Hematopoietic multipotent progenitor cell (in vitro differentiated cells): ENCODE measurements around the gene UGT2B28. TPM values are rescaled to one million over a fixed set of nuclear protein-coding genes. Genes with fewer than 3 reads are reported as not detected.
"Not testable (repeated sequence)": the region's sequence is repeated elsewhere in the genome, so short reads cannot be mapped to it uniquely, and the experiment has no call there.

Experiments
- DNase-seq, 3 donors: peaks; one replicate each; pipeline ENCODE4 v3.0.0-alpha.2; 2011 to 2015; ENCODE audit warnings: low read depth in 2 of 3, low spot score in 2 of 3
- total RNA-seq: library from RNA; depleted of rRNA; stranded (reverse); fragments of >200 nt; gene quantifications from one replicate; pipeline ENCODE4 v1.2.3, GENCODE V29; 2012

Gene UGT2B28
- total RNA-seq, 1 donor, result not detected

DNA sequence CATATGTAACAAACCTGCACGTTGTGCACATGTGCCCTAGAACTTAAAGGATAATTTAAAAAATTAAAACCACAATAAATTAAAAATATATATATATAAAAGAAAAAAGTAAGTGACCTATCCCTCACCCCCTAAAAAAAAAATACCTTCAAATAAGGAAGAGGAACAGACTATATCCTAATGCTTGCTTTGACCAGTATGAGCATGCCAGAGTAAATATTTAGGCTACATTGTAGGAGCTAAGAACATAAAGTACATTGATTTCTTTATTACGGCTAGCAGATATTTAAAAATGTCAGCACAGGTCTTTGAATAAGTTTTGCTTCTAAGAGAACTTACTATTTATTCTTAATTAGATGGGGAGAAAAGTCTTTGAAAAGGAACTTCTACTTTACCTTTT is 62.8 kb downstream of the UGT2B28 start:
- not testable (repeated sequence) for DNase-seq

DNA sequence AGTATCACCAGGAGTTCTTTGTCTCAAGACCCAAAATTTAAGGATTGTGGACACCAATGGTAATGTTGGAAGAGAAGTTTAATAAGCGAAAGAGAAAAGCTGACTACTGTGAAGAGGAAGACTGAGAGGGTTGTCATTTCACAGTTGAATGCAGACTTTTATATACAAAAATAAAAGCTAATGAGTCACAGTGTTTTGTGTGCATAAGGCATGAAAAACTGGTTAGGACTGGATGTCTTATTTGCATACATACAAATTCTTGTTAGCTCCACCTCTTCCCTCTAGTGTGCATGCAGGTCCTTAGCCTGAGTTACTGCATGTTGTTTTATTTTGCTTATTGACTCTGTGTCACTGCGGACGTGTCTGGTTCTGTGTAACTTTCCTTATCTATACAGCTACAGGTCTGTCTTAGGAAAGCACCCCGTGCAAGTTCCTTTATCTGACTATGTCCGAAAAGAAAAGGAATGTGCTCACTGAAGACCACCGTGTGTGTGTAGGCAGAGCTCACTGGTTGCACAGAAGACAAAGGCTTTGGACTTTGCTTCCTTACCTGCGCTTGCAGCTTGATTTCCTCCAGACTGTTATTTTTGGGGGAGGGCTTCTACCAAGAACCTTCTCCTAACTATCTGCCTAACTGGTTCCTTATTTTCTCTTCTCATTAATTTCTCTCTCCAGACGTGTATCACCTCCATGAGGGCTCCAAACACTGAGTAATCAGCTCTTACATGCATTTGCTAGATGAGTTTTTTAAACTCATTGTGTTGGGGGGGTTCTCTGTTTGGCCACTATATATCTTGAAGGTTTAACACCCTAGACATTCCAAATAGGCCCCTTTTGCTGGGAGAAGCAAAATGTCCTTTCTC is 63.5 kb downstream of the UGT2B28 start:
- peak in 1 of 3 donors; percentile 16 for DNase-seq

Other genes with a start within 250 kb of the UGT2B28 start
- not detected for gene UGT2B7, start 184.0 kb upstream of the UGT2B28 start, total RNA-seq
- gene UGT2B11, start 65.7 kb upstream of the UGT2B28 start, total RNA-seq, result not detected
- gene UGT2B4, start 215.4 kb downstream of the UGT2B28 start, total RNA-seq, result not detected